Neural crest cell (in vitro differentiated cells): Measurements from ENCODE around the gene F2RL3. TPM values are rescaled to one million over a fixed set of nuclear protein-coding genes. Genes with fewer than 3 reads are reported as not detected.

Source experiments
- DNase-seq: peaks from one replicate; pipeline ENCODE4 v3.0.0; 2021; ENCODE audit warnings: low read depth, mixed read lengths, low spot score
- H3K27ac Mint-ChIP-seq: one replicate; pipeline ENCODE4 v1.8.0; 2021; ENCODE audit warnings: mild to moderate bottlenecking, mixed read lengths; ENCODE audit not compliant: unreplicated experiment
- H3K27me3 Mint-ChIP-seq: 2 replicates; pipeline ENCODE4 v1.8.0; 2021; ENCODE audit warnings: low read depth, mild to moderate bottlenecking, mixed read lengths
- H3K36me3 Mint-ChIP-seq: 2 replicates; pipeline ENCODE4 v1.8.0; 2021; ENCODE audit warnings: low read depth, mild to moderate bottlenecking, mixed read lengths
- H3K4me1 Mint-ChIP-seq: 2 replicates; pipeline ENCODE4 v1.8.0; 2021; ENCODE audit warnings: mixed read lengths
- H3K4me3 Mint-ChIP-seq: one replicate; pipeline ENCODE4 v1.8.0; 2021; ENCODE audit warnings: mild to moderate bottlenecking, mixed read lengths
- H3K9me3 Mint-ChIP-seq: 2 replicates; pipeline ENCODE4 v1.8.0; 2021; ENCODE audit warnings: mixed read lengths
- total RNA-seq: library from RNA; stranded (reverse); gene quantifications from 2 replicates; pipeline ENCODE4 v1.2.1, GENCODE V29; 2021
- TF ChIP-seq, protein P1 (sequence below): fragments of 200-600 bp; sonication (generic); conservative IDR thresholded peaks from 2 replicates; pipeline ENCODE4 v1.5.0; 2021; ENCODE audit warnings: antibody characterized with exemption, mild to moderate bottlenecking

Gene F2RL3
- total RNA-seq, 1 donor from 2014 or later, result not detected

DNA sequence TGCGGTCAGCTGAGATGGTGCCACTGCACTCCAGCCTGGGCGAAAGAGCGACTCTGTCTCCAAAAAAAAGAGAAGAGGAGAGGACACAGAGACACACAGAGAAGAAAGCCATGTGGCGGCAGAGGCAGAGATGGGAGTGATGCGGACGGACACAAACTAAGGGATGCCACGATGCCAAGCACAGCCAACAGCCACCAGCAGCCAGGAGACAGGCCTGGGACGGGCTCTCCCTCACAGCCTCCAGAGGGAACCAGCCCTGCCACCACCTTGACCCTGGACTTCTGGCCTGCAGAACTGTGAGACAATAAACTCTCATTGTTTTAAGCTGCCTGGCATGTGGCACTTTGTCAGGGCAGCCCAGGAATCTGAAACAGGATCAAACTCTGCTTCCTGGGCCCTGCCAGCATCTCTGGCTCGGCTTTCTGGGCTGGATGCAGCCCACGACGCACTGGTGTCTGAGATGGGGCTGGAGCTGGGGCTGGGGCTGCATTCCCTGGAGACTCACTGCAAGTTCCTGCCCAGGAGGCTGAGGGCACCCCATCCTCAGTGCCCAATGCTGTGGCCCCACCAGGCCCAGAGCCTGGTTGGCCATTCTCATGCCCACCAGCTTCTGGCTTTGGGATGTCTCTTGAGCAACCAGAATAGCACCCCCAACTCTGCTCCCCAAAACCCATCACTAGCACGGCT lies 3.0 kb downstream of the F2RL3 start:
- H3K4me3 Mint-ChIP-seq, result no peak overlapping the region
- H3K9me3 Mint-ChIP-seq, result no peaks in the 10 kb centered on the region
- H3K27ac Mint-ChIP-seq, result no peak overlapping the region
- no peak for DNase-seq
- peaks cover 17% of the 10 kb centered on the region for H3K27me3 Mint-ChIP-seq
- peaks cover 4% of the 10 kb centered on the region for H3K4me1 Mint-ChIP-seq
- TF ChIP-seq, protein P1, sequence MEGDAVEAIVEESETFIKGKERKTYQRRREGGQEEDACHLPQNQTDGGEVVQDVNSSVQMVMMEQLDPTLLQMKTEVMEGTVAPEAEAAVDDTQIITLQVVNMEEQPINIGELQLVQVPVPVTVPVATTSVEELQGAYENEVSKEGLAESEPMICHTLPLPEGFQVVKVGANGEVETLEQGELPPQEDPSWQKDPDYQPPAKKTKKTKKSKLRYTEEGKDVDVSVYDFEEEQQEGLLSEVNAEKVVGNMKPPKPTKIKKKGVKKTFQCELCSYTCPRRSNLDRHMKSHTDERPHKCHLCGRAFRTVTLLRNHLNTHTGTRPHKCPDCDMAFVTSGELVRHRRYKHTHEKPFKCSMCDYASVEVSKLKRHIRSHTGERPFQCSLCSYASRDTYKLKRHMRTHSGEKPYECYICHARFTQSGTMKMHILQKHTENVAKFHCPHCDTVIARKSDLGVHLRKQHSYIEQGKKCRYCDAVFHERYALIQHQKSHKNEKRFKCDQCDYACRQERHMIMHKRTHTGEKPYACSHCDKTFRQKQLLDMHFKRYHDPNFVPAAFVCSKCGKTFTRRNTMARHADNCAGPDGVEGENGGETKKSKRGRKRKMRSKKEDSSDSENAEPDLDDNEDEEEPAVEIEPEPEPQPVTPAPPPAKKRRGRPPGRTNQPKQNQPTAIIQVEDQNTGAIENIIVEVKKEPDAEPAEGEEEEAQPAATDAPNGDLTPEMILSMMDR, result no peak
- no peaks in the 10 kb centered on the region for H3K36me3 Mint-ChIP-seq

DNA sequence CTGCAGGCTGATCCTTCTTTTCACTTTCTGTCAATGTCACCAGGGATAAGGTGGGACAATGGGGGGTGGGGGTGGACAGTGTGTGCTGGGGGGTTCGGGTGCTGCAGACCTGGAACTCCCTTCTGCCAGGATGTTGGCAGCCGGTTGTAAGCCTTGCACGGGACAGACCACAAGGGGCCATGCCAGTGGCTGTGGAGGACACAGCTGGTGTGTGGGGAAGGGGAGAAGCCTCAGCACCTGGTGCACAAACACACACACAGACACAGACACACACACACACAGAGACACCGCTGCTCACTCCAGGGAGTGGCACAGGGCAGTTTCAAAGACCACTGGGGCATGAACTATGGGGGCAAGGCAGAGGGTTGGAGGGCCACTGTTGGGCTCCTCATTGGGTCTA lies 3.6 kb downstream of the F2RL3 start:
- peaks cover 19% of the 10 kb centered on the region for H3K27me3 Mint-ChIP-seq
- no peak overlapping the region for H3K4me3 Mint-ChIP-seq
- DNase-seq, result no peak
- peaks cover 4% of the 10 kb centered on the region for H3K4me1 Mint-ChIP-seq
- no peaks in the 10 kb centered on the region for H3K36me3 Mint-ChIP-seq
- H3K9me3 Mint-ChIP-seq, result no peaks in the 10 kb centered on the region
- TF ChIP-seq, protein P1, result no peak
- no peak overlapping the region for H3K27ac Mint-ChIP-seq

DNA sequence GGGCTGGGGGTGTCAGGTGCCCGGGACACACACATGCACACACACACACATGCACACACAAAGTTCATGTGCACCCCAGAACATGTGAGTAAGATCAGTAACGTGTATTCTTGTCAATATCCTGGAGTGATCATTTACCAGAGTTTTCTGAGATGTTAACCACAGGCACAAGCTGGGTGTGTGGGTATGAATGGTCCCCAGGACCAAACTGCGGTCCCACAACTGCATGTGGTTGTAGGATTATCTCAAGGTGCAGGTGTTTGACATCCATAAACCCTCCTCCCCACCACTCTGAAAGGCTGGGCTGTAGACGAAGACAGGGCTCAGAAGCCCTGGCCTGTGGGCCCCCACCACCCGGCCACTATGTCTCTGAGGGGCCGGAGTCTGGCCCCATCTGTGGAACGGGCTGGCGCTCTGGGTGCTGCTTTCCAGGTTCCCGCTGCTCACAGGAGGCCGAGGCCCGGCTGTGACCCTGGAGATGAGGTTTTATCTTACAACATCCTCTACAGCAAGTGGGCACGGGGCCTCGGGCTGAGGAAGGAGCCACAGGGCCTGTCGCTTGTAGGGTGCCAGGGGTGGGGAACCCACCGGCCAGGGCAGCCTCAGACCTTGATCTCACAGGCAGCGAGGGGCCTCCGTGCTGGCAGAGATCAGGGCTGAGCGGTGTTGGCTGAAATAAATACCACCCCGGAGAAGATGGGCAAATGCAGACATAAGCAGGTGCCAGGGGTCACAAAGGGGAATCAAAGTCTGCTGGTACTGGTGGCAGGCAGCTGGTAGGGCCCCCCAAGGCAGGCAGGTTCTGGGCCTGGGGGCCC lies 4.3 kb downstream of the F2RL3 start:
- H3K9me3 Mint-ChIP-seq, result no peaks in the 10 kb centered on the region
- H3K4me3 Mint-ChIP-seq, result no peak overlapping the region
- H3K27me3 Mint-ChIP-seq, result peaks cover 21% of the 10 kb centered on the region
- peaks cover 4% of the 10 kb centered on the region for H3K4me1 Mint-ChIP-seq
- H3K36me3 Mint-ChIP-seq, result no peaks in the 10 kb centered on the region
- TF ChIP-seq, protein P1, result no peak
- DNase-seq, result no peak
- H3K27ac Mint-ChIP-seq, result no peak overlapping the region

DNA sequence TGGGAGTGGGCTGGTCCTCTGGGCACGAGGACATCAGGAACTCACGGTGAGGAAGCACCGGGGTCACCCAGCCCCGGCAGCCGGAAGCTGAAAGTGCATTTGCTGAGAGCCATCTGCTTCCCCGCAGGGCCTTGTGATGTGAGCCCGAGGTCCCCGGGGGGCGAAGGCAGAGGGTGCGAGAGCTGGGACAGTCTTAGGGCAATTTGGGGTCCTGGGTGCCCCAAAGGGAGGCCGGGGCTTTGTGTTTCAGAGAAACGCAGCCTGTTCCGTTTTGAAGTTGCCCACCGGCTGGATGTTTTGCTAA lies 4.8 kb downstream of the F2RL3 start:
- TF ChIP-seq, protein P1, result no peak
- H3K9me3 Mint-ChIP-seq, result no peaks in the 10 kb centered on the region
- H3K4me3 Mint-ChIP-seq, result no peak overlapping the region
- H3K4me1 Mint-ChIP-seq, result peaks cover 8% of the 10 kb centered on the region
- H3K27me3 Mint-ChIP-seq, result peaks cover 26% of the 10 kb centered on the region
- no peak for DNase-seq
- H3K27ac Mint-ChIP-seq, result no peak overlapping the region
- no peaks in the 10 kb centered on the region for H3K36me3 Mint-ChIP-seq

DNA sequence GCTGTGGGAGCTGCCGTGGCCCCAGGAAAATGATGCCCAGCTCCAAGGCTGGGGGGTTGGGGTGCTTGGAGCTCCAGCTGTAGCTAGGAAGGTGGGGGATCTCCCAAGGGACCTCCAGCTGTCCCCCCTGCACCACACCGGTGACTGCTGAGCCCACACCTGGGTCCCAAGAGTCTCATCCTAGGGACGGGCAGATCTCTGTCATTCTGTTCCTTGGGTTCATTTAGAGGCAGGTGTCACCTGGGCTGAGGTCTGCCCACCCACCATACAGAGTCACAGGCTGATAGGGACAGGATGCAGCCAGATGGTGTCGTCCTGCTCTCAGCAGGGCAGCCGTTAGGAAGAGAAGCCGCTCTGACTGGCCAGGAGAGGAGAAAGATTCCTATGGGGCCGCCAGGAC lies 5.3 kb downstream of the F2RL3 start:
- peak overlapping the region; percentile 71 for H3K4me3 Mint-ChIP-seq
- peaks cover 30% of the 10 kb centered on the region for H3K27me3 Mint-ChIP-seq
- TF ChIP-seq, protein P1, result no peak
- no peak for DNase-seq
- no peak overlapping the region for H3K27ac Mint-ChIP-seq
- H3K36me3 Mint-ChIP-seq, result no peaks in the 10 kb centered on the region
- no peaks in the 10 kb centered on the region for H3K9me3 Mint-ChIP-seq
- H3K4me1 Mint-ChIP-seq, result peaks cover 9% of the 10 kb centered on the region
